DND-41 (cell line): ENCODE data around the gene PPARD.

Experiments
- EZH2 ChIP-seq: IDR thresholded peaks from 3 replicates; pipeline ENCODE4 v1.6.1; 2012; ENCODE audit warnings: borderline replicate concordance, low read depth, mild to moderate bottlenecking, moderate library complexity, low read length, inconsistent platforms; ENCODE audit not compliant: severe bottlenecking
- TF ChIP-seq, protein P1 (sequence below): IDR thresholded peaks from 2 replicates; pipeline ENCODE4 v1.5.1; 2012; ENCODE audit warnings: borderline replicate concordance, low read length, moderate library complexity, mild to moderate bottlenecking; ENCODE audit not compliant: poor library complexity, severe bottlenecking; ENCODE audit errors: extremely low read depth

- TF ChIP-seq, protein P1, sequence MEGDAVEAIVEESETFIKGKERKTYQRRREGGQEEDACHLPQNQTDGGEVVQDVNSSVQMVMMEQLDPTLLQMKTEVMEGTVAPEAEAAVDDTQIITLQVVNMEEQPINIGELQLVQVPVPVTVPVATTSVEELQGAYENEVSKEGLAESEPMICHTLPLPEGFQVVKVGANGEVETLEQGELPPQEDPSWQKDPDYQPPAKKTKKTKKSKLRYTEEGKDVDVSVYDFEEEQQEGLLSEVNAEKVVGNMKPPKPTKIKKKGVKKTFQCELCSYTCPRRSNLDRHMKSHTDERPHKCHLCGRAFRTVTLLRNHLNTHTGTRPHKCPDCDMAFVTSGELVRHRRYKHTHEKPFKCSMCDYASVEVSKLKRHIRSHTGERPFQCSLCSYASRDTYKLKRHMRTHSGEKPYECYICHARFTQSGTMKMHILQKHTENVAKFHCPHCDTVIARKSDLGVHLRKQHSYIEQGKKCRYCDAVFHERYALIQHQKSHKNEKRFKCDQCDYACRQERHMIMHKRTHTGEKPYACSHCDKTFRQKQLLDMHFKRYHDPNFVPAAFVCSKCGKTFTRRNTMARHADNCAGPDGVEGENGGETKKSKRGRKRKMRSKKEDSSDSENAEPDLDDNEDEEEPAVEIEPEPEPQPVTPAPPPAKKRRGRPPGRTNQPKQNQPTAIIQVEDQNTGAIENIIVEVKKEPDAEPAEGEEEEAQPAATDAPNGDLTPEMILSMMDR = no peak
- no peak for TF ChIP-seq EZH2
Observed at GRCh38 chr6:35470663-35471120, 128.3 kb downstream of the PPARD start.
